Measurements from ENCODE around the gene ERC2.

ERC2 gene

GRCh38 chr3:55615694-55616295 is 852.5 kb downstream of the ERC2 start:
- TF ChIP-seq CTCF (IDR thresholded peaks at IDR 0.05), result no peak
- Histone ChIP-seq H3K4me2 (ENCODE audit: low read length) (no peak overlapping the region), H3K4me1 (no peaks in the 10 kb centered on the region), H3K36me3 (ENCODE audit: control insufficient read depth, insufficient read depth, low read length) (no peaks in the 10 kb centered on the region), H3K9me3 (ENCODE audit: control insufficient read depth, low read length) (no peaks in the 10 kb centered on the region), H3K4me3 (ENCODE audit: low read depth, low read length) (no peak overlapping the region), H3K79me2 (no peaks in the 10 kb centered on the region), H3K9ac (no peak overlapping the region), H3K27me3 (ENCODE audit: control insufficient read depth, insufficient read depth, low read length) (no peaks in the 10 kb centered on the region), H2AFZ (no peak overlapping the region), H3K27ac (no peak overlapping the region)

GRCh38 chr3:55615039-55615693 is 853.1 kb downstream of the ERC2 start:
- Histone ChIP-seq H2AFZ (no peak overlapping the region), H3K4me1 (no peaks in the 10 kb centered on the region), H3K4me2 (ENCODE audit: low read length) (no peak overlapping the region), H3K27ac (no peak overlapping the region), H3K79me2 (no peaks in the 10 kb centered on the region), H3K9me3 (ENCODE audit: control insufficient read depth, low read length) (no peaks in the 10 kb centered on the region), H3K36me3 (ENCODE audit: control insufficient read depth, insufficient read depth, low read length) (no peaks in the 10 kb centered on the region), H3K4me3 (ENCODE audit: low read depth, low read length) (no peak overlapping the region), H3K9ac (no peak overlapping the region), H3K27me3 (ENCODE audit: control insufficient read depth, insufficient read depth, low read length) (no peaks in the 10 kb centered on the region)
- TF ChIP-seq CTCF (IDR thresholded peaks at IDR 0.05), result no peak

DNA sequence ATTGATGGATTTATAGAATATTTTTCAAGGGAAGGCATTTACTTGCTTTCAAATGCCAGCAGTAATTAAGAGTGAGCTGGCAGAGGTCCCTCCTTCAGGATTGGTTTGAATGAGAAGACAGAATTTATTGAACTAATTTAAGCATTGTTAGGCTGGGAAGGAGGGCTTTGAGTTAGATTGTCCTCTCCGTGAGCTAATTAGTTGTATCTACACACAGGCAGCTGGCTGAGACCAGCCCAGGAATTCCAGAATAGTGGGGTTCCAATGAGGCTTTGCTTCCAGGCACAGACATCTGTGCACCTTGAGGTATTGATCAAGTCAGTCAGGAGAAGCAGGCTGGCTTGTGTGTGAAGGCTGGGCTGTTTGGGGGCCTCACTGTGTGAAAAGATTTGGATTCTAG is 857.1 kb downstream of the ERC2 start:
- no peak overlapping the region for H3K4me3 ChIP-seq (ENCODE audit: low read depth, low read length)
- no peaks in the 10 kb centered on the region for H3K4me1 ChIP-seq
- H3K27ac ChIP-seq, result no peak overlapping the region
- no peak overlapping the region for H3K4me2 ChIP-seq (ENCODE audit: low read length)
- H3K9ac ChIP-seq, result no peak overlapping the region
- H3K36me3 ChIP-seq (ENCODE audit: control insufficient read depth, insufficient read depth, low read length), result no peaks in the 10 kb centered on the region
- H3K9me3 ChIP-seq (ENCODE audit: control insufficient read depth, low read length), result no peaks in the 10 kb centered on the region
- H2AFZ ChIP-seq, result no peak overlapping the region
- no peaks in the 10 kb centered on the region for H3K79me2 ChIP-seq
- TF ChIP-seq CTCF (IDR thresholded peaks at IDR 0.05), result no peak
- no peaks in the 10 kb centered on the region for H3K27me3 ChIP-seq (ENCODE audit: control insufficient read depth, insufficient read depth, low read length)

DNA sequence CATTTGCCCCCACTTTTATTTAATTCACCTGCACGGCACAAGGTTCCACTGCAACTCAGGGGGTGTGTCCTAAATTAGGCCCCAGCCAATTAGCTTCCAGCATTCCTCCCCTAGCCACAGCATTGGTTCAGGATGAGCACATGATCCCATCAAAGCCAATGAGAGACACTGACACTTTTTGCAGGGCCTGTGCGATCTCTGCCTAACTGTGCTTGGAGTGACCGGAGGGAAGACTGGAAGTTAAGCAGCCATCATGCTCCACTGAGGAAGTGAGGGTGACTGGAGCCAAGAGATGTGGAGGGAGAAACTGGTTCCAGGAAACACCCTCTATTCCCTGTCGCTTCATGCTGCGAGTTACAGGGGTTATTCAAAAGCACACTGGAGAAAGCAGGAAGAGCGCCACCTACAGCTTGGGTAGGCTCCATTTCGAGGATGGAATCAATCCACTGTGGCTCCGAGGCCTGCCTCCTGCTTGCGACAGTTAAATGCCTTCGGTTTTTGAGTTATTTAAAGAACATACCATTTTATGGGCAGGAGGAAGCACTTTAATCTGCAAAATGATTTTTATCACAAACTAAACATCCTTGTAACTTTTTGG is 858.9 kb downstream of the ERC2 start:
- Histone ChIP-seq H3K27me3 (ENCODE audit: control insufficient read depth, insufficient read depth, low read length) (no peaks in the 10 kb centered on the region), H3K4me1 (no peaks in the 10 kb centered on the region), H3K9ac (no peak overlapping the region), H3K27ac (no peak overlapping the region), H3K79me2 (no peaks in the 10 kb centered on the region), H2AFZ (no peak overlapping the region), H3K4me2 (ENCODE audit: low read length) (no peak overlapping the region), H3K36me3 (ENCODE audit: control insufficient read depth, insufficient read depth, low read length) (no peaks in the 10 kb centered on the region), H3K9me3 (ENCODE audit: control insufficient read depth, low read length) (no peaks in the 10 kb centered on the region), H3K4me3 (ENCODE audit: low read depth, low read length) (no peak overlapping the region)
- no peak for TF ChIP-seq CTCF (IDR thresholded peaks at IDR 0.05)
